Prostate gland (tissue), 2 donors: ENCODE results near the gene MPIG6B. TPM values are rescaled to one million over a fixed set of nuclear protein-coding genes. Genes with fewer than 3 reads are reported as not detected.

ENCODE experiments used
- DNase-seq: peaks from one replicate; pipeline ENCODE4 v3.0.0-alpha.2; 2019; ENCODE audit warnings: low spot score
- H3K27ac ChIP-seq, 2 donors: fragments of 200-600 bp; sonication (generic); 2 replicates each; pipeline ENCODE4 v1.5.1; 2017 to 2019
- H3K27me3 ChIP-seq: fragments of 200-600 bp; sonication (generic); replicated peaks from 2 replicates; pipeline ENCODE4 v1.5.1; 2019; ENCODE audit not compliant: insufficient read depth
- H3K36me3 ChIP-seq, 2 donors: fragments of 200-600 bp; sonication (generic); 1 replicate in 1 of 2; 2 replicates in 1 of 2; pipeline versions ENCODE4 v1.5.1 to v1.8.1; 2017 to 2019
- H3K4me1 ChIP-seq: fragments of 200-600 bp; sonication (generic); replicated peaks from 2 replicates; pipeline ENCODE4 v1.5.1; 2019
- H3K4me3 ChIP-seq, 2 donors: fragments of 200-600 bp; sonication (generic); 2 replicates each; pipeline ENCODE4 v1.5.1; 2017 to 2019
- H3K9me3 ChIP-seq: fragments of 200-600 bp; sonication (generic); 2 replicates; pipeline ENCODE4 v1.5.1; 2017
- CTCF ChIP-seq, 4 experiments: fragments of 200-600 bp in 2 of 4; fragments of 450-650 bp in 2 of 4; sonication (generic) in 2 of 4; IDR thresholded peaks; 1 replicate in 3 of 4; 2 replicates in 1 of 4; pipeline ENCODE4 v1.5.1; 2016 to 2019; ENCODE audit warnings: antibody characterized with exemption in 4 of 4, mild to moderate bottlenecking in 2 of 4, moderate library complexity in 2 of 4
- POLR2A ChIP-seq: fragments of 450-650 bp; IDR thresholded peaks from one replicate; pipeline ENCODE4 v1.6.1; 2016; ENCODE audit warnings: antibody characterized with exemption, mild to moderate bottlenecking
- POLR2AphosphoS5 ChIP-seq: sonication (generic); formaldehyde crosslinking; IDR thresholded peaks from one replicate; pipeline ENCODE4 v1.6.1; 2017; ENCODE audit warnings: antibody characterized with exemption
- WGBS: methylation state at CpG from one replicate; pipeline ENCODE4 v1.1.5; 2018; 5-methylcytosine and 5-hydroxymethylcytosine counted together
- intact Hi-C: fragments of 100-400 bp; cut with DNase I; formaldehyde crosslinking; loops from one replicate; pipeline ENCODE4 v1.14.2; 2022
- total RNA-seq, 2 donors: library from RNA; depleted of rRNA; stranded (reverse); fragments of >200 nt; gene quantifications; one replicate each; pipeline ENCODE4 v1.1.0, GENCODE V29; 2016

MPIG6B gene
- total RNA-seq, 2 donors from 2014 or later = 0.74 TPM; not detected in 1

- intact Hi-C loops = loop anchor here (5.0 kb wide), 1 partner anchor 86 kb away; no protein-coding TSS in a partner anchor
- 0% methylated on average over 24 of the region's 24 CpGs for WGBS
- peak within 1 kb of the TSS; percentile 61 to 78 for H3K4me3 ChIP-seq
- H3K9me3 ChIP-seq = no peaks in the 10 kb centered on the region
- peak within 1 kb of the TSS; percentile 94 to 98 for H3K27ac ChIP-seq
- peaks cover 4 to 14% of the 10 kb centered on the region in 2 donors for H3K36me3 ChIP-seq
- H3K4me1 ChIP-seq = peaks cover 17% of the 10 kb centered on the region
- peak; percentile 87 for DNase-seq
- no peaks in the 10 kb centered on the region for H3K27me3 ChIP-seq
- TF ChIP-seq CTCF (IDR thresholded peaks at IDR 0.05) (no peak), POLR2A (peak; percentile 97), POLR2AphosphoS5 (peak; percentile 97)
Measured at GRCh38 chr6:31736021-31736767, 13.0 kb downstream of the MPIG6B start, which contains the start of gene CLIC1. Gene CLIC1 (minus strand): TSS chr6:31736530. CDS start chr6:31736300, 230 bp downstream.

- Histone ChIP-seq H3K27me3 (no peaks in the 10 kb centered on the region), H3K4me1 (peaks cover 17% of the 10 kb centered on the region), H3K4me3 (peak overlapping the region; percentile 61 to 78), H3K36me3 (peaks cover 3 to 10% of the 10 kb centered on the region in 2 donors), H3K9me3 (no peaks in the 10 kb centered on the region), H3K27ac (peak overlapping the region; percentile 94 to 98)
- no peak for DNase-seq
- WGBS = 35% methylated on average over 10 of the region's 10 CpGs
- intact Hi-C loops = loop anchor here (5.0 kb wide), 1 partner anchor 85 kb away; no protein-coding TSS in a partner anchor
- TF ChIP-seq POLR2AphosphoS5 (no peak), CTCF (IDR thresholded peaks at IDR 0.05) (no peak), POLR2A (no peak)
Measured at GRCh38 chr6:31736768-31737314, 13.7 kb downstream of the MPIG6B start.

GRCh38 chr6:31737315-31737990 is 14.3 kb downstream of the MPIG6B start:
- Histone ChIP-seq H3K36me3 (peaks cover 0 to 4% of the 10 kb centered on the region in 2 donors), H3K9me3 (no peaks in the 10 kb centered on the region), H3K27me3 (no peaks in the 10 kb centered on the region), H3K4me1 (peaks cover 17% of the 10 kb centered on the region), H3K27ac (peak overlapping the region; percentile 94 to 98), H3K4me3 (peak overlapping the region in 1 of 2 donors; percentile 4)
- TF ChIP-seq POLR2AphosphoS5 (no peak), POLR2A (no peak), CTCF (IDR thresholded peaks at IDR 0.05) (no peak)
- intact Hi-C loops = loop anchor here (5.0 kb wide), 1 partner anchor 85 kb away; no protein-coding TSS in a partner anchor
- 48% methylated on average over 7 of the region's 7 CpGs for WGBS
- DNase-seq = no peak

- DNase-seq = peak; percentile 92
- peaks cover 17% of the 10 kb centered on the region for H3K4me1 ChIP-seq
- no peak overlapping the region for H3K4me3 ChIP-seq
- H3K27me3 ChIP-seq = no peaks in the 10 kb centered on the region
- peak; percentile 33 for TF ChIP-seq POLR2A
- peak in 3 of 4 experiments; percentile 43 to 89 (median 65) for TF ChIP-seq CTCF (IDR thresholded peaks at IDR 0.05)
- peak; percentile 84 for TF ChIP-seq POLR2AphosphoS5
- intact Hi-C loops = loop anchor here (5.0 kb wide), 1 partner anchor 84 kb away; no protein-coding TSS in a partner anchor
- no peaks in the 10 kb centered on the region for H3K36me3 ChIP-seq
- H3K9me3 ChIP-seq = no peaks in the 10 kb centered on the region
- WGBS = 12% methylated on average over 6 of the region's 6 CpGs
- H3K27ac ChIP-seq = peak overlapping the region; percentile 94 to 98
Measured at GRCh38 chr6:31737991-31738979, 15.1 kb downstream of the MPIG6B start.
